Epithelial cell of esophagus (primary cell): ENCODE results near the gene TMEM204.

Experiments
- DNase-seq: peaks from one replicate; pipeline ENCODE4 v3.0.0; 2010; ENCODE audit warnings: low read depth
- H3K4me3 ChIP-seq: 2 replicates; pipeline ENCODE4 v1.5.1; 2011; ENCODE audit warnings: mild to moderate bottlenecking, low read length, control low read depth
- TF ChIP-seq, protein P1 (sequence below): IDR thresholded peaks from 2 replicates; pipeline ENCODE4 v1.5.1; 2011; ENCODE audit warnings: low read depth, mild to moderate bottlenecking, low read length, control low read depth, inconsistent platforms; ENCODE audit not compliant: insufficient read depth; ENCODE audit errors: missing control alignments

The TMEM204 gene

DNA sequence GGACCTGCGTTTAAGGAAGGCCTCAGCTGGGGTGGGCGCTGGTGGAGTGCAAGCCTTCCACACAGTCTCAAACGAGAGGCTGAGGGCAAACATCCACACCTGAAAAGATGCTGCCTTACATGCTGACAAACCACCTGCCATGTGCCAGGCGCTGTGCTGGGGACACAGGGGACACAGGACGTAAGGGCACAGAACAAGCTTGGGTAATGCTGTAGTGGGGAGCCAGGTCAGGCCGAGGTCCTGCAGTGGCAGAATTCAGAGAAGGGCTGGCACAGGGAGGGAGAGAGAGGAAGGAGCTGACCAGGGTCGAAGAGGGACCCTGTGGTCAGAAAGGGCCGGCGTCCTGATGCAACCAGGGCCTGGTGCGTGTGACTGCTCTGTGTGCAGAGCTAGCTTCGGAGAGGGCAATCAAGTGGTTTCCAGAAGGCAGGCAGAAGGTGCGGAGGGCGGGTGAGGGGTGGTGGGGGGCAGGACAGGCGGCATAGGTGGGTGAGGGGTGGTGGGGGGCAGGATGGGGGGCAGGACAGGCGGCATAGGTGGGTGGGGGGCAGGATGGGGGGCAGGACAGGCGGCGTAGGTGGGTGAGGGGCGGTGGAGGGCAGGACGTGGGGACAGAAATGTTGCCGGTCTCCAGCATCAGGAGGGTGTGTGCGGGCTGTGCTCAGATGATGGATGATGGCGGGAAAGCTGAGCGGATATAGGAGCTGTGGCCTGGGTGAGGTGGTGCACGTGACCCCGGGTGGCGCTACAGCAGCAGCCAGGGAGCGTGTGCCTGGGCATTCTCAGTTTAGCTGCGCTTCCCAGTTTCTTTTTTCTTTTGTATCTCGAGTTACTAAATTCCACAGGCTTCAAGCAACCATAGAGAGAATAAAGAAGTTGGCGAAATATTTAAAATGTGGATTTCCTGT lies 21.6 kb upstream of the TMEM204 start:
- H3K4me3 ChIP-seq: no peak overlapping the region

DNA sequence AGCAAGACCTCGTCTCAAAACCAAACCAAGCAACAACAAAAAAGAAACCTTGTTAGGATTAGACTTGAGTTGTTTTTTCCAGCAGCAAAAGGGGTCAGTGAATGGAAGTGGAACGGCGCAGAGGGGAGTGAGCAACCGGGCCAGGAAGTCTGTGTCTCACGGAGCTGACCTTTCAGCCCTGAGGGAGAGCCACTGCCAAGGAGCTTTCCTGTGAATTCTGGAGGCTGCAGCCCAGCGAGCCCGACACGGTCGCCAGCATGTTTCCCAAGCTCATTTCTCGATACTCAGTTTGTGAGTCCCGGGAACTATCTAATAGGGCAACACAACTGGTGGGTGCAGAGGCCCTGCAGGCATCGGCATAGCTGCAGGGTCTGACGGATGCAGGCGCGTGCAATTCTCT lies 20.7 kb upstream of the TMEM204 start:
- no peak overlapping the region for H3K4me3 ChIP-seq
- TF ChIP-seq, protein P1, sequence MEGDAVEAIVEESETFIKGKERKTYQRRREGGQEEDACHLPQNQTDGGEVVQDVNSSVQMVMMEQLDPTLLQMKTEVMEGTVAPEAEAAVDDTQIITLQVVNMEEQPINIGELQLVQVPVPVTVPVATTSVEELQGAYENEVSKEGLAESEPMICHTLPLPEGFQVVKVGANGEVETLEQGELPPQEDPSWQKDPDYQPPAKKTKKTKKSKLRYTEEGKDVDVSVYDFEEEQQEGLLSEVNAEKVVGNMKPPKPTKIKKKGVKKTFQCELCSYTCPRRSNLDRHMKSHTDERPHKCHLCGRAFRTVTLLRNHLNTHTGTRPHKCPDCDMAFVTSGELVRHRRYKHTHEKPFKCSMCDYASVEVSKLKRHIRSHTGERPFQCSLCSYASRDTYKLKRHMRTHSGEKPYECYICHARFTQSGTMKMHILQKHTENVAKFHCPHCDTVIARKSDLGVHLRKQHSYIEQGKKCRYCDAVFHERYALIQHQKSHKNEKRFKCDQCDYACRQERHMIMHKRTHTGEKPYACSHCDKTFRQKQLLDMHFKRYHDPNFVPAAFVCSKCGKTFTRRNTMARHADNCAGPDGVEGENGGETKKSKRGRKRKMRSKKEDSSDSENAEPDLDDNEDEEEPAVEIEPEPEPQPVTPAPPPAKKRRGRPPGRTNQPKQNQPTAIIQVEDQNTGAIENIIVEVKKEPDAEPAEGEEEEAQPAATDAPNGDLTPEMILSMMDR: no peak
- DNase-seq: no peak

More for the DNA sequence above, 21.6 kb upstream of the TMEM204 start:
- no peak for DNase-seq
- TF ChIP-seq, protein P1: no peak

DNA sequence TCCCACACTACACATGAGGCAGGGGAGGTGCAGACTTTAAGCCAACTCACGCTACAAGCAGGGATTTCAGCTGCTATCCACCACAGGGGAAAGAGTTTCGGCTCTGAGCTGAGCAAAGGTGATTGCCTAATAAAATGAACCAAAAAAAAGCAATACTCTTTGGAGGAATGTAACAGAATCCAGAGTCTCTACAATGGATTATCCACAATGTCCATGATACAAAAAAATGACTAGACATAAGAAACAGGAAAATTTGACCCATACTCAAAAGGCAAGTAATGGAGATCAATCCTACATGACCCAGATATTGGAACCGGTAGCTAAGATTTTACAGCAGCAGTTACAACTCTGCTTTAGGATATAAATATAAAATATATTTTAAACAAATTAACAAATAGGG lies 19.0 kb upstream of the TMEM204 start:
- TF ChIP-seq, protein P1: no peak
- H3K4me3 ChIP-seq: no peak overlapping the region
- no peak for DNase-seq

DNA sequence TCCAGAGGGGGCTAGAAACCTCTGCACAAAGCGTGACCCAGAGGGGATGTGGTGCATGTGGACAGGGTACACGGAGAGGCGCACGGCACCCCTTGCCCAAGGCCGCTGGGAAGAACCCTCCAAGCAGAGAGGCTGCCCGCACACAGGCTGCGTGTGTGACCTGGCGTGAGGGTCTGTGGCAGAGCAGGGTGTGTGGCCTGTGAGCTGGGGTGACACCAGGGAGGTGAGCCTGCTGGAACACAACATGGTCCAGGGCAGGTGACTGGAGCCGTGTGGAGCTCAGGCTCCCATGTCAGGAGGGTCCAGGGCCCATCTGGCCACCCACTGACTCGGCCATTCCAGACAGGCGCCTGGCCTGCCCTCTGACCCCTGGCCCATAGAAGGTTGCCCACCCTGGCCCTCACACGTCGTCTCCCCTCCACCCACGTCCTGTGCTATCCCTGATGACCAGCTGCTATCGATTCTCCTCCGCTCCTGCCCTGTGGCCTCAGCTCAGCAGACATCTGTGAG lies 14.8 kb upstream of the TMEM204 start:
- no peak for DNase-seq
- TF ChIP-seq, protein P1: no peak
- no peak overlapping the region for H3K4me3 ChIP-seq

DNA sequence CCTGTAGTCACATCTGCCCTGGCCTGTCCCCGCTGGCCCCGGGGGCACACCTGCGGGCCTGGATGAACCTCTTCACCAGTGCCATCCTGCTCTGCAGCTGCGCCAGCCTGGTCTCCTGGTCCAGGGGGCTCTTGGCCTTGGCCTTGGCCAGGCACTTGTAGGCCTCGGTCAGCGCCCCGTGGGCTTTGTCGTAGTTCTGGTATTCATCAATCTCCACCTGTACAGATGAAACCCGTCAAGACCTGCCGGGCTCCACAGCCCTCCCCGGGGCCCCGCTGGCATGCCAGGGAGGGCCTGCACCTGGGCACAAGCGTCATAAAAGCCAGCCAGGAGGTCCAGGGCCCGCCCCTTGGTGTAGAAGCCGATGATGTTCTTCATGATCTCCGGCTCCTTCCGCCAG lies 13.6 kb upstream of the TMEM204 start:
- TF ChIP-seq, protein P1: no peak
- no peak for DNase-seq
- H3K4me3 ChIP-seq: no peak overlapping the region

DNA sequence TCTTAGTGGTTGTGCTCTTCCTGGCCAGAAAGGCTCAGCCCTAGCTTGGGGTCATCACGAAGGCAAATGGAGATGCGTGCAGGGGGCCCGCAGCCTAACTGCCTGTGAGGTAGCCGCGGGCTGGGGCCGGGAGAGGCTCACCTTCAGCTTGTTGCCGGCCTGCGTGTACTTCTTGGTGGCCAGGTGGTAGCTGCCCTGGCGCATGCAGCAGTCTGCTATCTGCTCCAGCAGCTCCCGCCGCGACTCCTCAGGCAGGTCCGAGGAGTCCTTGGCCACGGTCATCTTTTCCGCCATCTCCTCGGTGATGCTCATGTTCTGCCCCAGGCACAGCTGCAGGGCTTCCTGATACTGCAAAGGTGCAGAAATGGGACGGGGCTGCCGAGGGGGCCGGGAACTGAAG lies 13.0 kb upstream of the TMEM204 start:
- TF ChIP-seq, protein P1: no peak
- DNase-seq: no peak

More for the DNA sequence above, 13.0 kb upstream of the TMEM204 start:
- H3K4me3 ChIP-seq: no peak overlapping the region
